GM18520 (cell line): Measurements from ENCODE around the gene SLC19A1.

ENCODE experiments used
- ATAC-seq: cut with Tn5 transposase; IDR thresholded peaks from one replicate; pipeline ENCODE4 v1.9.1; 2021; ENCODE audit not compliant: unreplicated experiment

Gene SLC19A1

DNA sequence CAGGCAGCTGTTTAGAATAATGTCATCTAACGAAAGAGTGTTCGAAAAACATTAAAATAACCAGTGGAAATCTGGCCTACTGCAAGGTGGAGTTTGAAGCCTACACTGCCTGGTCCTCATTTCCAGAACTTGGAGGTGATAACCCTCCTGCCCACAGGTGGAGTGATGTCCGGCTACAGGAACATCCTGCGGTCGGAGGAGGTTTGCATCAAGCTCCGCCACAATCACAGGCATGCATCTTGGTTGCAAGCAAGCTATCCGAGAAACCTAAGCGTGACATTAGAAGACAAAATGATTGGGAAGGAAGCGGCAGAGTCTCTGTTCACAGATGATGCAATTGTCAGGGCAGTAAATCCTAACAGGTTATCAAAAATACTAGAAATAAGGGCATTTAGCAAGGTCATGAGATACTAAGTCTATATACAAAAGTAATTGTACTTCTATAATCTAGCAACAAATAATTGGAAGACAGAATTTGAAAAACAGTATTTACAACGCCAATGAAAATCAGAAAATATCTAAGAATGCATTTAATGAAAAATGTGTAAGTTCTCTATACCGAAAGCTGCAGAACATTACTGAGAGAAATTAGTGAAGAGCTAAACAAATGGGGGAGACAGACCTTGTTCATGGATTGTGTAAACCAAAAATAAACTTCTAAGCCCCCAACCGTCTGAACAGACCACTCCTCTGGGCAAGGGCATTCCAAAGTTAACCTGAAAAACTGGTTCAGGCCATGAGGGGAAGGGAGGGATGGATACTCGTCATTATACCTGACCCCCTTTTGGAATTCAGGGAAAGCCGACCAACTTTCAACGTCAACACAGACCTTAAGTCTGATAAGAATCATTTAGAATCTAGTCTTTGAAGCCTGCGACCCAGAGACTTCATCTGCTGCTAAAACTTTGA, 4.7 kb upstream of the SLC19A1 start:
- no peak for ATAC-seq

GRCh38 chr21:45545691-45546531, 3.7 kb upstream of the SLC19A1 start:
- no peak for ATAC-seq

DNA sequence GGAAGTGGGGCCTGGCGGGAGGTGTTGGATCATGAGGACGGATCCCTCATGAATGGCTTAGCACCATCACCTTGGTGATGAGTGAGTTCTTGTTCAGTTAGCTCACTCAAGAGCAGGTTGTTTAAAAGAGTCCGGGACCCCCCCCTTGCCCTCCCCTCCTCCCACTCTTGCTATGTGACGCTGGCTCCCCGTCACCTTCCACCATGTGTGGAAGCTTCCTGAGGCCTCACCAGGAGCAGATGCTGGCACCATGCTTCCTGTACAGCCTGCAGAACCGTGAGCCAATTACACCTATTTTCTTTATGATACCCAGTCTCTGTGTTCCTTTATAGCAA, 3.0 kb upstream of the SLC19A1 start:
- ATAC-seq, result no peak

DNA sequence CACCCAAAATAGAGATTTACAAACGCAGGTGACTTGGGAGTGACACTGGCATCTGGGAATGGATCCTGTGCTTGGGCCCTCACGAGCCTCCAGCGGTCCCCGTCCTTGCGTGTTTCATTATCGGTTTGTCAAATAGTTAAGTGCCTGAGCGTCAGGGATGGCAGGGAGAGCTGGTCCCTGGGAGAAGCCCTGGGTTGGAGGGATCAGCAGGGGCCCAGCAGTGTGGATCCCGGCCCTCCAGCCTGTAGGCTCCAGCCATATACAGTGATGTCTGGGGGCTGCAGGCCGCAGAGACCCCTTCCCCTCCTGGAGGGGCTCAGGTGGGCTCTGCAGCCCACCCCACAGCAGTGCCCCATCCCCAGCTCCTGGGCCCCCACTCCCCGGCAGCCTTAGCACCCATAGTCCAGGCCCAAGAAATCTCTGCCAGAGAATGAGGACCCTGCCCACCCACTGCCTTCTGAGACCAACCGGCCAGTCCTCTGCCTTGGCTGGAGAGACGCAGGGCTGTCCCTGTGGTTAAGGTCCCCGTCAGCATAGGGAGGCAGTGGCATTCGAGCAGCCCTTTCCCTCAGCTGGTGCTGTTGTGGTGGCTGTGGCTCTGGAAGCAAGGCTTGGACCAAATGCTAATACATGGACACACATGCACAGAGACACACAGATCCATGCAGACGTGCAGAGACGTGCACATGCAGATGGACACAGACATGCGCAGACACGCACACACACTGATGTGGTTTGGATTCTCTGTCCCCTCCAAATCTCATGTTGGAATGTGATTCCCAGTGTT, 2.4 kb upstream of the SLC19A1 start:
- ATAC-seq, result no peak

DNA sequence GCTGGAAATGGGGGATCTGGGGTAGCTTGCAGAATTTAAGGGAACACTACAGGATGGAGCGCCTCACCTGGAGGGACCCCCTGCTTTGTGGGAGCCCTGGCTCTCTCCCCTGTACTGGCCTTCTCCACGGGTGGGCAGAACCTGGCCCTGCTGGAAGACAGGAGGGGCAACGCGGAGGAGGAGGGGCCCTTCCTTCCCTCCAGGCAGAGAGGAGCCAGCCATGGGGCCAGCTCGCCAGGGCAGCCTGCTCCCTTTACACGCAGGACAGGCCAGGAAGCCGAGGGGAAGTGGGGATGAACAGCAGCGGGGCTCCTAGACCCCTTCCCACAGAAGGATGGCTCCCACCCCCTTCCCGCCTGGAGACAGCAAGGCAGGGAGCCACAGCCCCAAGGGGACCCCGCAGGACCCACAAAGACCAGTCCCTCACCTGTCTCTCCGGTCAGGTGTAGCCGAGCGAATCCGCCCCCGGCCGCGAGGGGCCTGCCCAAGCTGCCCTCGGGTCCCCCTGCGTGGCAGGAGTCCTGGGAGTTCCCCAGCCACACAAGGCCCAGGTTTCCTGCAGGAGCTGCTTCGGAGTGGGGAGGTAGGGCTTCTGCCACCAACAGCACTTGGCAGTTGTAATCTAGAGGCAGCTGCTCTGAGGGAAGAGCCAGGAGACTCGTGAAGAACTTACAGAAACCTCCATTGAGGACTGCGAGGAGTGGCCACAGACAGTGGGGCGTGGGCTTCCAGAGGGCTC, 1.6 kb upstream of the SLC19A1 start:
- ATAC-seq, result no peak

GRCh38 chr21:45543371-45543709, 1.1 kb upstream of the SLC19A1 start:
- no peak for ATAC-seq

GRCh38 chr21:45542667-45543370, 579 bp upstream of the SLC19A1 start:
- ATAC-seq, result no peak

DNA sequence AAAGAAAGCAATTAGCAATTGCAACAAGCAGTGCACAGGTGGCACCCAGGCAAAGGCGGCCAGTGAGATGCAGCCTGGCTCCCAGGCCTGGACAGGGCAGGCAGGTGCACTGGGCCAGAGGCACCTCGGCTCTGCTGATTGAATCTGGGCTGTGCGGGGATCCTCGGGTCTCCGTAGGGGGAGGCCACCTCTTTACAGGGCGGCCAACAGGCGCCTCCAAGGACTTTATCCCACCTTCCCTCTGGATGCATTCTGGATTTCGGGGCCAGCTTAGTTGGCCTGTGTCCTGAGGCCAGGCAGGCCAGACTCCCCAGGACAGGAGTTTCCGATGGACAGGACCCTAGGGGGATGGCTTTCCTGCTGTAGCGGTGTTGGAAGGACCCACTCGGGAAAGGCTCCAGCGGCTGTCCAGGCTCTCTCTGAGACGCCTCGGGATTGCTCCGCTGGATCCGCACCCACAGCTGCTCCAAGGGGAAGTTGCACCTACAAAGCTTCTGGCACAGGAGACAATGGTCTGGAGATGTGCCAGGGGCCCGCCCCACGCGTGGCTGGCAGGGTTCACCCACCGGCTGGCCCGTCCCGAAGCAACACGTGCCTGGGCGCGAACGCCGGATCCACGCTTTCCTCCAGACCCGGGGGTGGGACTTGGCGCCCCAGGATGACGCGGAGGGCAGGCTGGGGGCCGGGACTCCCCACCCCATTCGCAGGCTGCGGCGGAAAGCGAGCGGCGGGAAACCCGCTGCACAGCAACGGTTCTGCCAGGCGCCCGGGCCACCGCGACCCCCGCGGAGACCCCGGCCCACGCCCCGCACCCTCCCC, 810 bp downstream of the SLC19A1 start:
- ATAC-seq, result no peak

GRCh38 chr21:45540601-45540970, 1.7 kb downstream of the SLC19A1 start:
- no peak for ATAC-seq

- ATAC-seq, result no peak
Measured at GRCh38 chr21:45539796-45540600, 2.2 kb downstream of the SLC19A1 start.

- no peak for ATAC-seq
Measured at GRCh38 chr21:45539046-45539795, 3.0 kb downstream of the SLC19A1 start.

DNA sequence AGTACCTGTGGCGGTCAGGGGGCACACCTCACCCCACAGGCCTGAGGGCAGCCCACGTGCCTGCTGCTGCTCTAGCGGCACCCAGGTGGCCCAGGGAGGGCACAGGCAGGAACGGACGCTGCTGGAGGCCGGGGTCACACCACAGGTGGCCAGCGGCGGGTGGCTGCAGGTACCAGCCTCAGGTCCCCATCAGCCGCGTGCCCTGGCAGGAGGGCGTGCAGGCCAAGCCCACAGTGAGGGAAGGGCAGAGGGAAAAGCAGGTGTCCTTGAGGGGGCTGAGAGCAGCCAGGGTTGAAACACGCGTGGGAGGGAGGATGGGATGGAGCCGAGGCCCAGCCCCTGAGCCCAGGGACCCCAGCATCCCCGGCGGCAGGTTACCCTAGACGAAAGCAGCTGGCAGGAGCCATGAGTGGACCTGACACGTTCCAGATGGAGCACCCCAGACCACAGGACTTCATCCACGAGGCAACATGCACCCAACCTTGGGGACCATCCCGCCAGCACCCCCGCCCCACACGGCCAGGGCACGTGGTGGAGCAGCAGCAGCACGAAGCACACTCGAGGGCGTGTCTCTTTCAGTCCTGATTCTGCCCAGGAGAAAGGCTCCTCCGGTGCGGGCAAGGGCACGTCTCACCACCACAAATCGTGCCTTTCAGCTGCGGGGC, 3.7 kb downstream of the SLC19A1 start:
- no peak for ATAC-seq

- ATAC-seq, result no peak
Measured at GRCh38 chr21:45537746-45538291, 4.4 kb downstream of the SLC19A1 start.

DNA sequence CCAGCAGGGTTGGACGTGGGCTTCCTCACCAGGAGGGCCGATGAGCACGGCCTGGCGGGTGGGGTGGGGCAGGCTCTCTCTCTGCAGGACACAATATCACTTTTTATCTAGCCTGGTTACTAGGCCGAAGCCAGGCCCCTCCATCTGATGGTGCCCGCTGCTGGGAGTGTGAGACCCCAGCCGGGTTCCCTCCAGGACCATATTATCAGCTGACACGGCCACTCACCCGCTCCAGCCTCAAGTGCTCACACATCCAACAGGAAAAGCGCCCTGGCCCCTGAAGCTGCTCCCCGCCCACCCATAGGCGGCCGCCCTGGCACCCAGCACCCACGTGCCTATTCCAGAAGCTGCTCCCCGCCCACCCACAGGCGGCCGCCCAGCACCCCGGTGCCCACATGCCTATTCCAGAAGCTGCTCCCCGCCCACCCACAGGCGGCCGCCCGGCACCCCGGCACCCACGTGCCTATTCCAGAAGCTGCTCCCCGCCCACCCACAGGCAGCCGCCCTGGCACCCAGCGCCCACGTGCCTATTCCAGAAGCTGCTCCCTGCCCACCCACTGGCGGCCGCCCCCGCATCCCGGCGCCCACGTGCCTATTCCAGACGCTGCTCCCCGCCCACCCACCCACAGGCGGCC, 5.0 kb downstream of the SLC19A1 start:
- no peak for ATAC-seq

DNA sequence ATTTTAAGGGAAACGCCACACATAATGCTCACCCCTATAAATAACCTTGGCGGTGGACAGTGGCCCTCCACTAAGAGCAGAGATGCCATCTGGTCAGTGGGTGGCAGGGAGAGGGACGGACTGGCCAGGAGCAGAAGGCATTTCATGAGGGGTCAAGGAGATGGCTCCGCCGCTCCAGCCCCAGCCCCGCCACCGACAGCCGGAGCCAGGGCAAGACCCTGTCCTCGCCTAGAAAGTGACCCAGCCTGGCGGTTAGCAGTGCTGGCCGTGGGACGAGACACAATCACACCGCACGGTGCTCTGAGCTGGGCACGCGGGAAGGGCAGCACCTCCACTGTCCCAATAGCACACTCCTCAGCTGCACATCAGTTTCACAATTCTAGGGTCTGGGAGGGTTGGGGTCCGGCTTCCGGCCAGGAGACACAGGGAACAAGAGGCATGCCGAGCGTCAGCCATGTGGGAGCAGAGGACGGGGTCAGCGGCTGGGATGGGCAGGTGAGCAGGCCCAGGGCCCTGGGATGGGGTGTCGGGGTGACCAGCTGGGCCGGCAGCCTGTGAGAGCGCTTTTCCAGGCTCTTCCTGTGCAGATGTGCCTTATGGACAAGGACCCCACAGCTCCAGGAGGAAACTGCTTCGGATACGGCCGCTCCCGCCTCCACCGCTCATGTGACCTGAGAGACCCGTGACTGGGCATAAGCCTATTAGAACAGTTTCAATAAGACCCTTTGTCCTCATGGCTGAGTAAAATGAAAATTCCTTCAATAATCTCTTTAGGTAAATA, 5.7 kb downstream of the SLC19A1 start:
- ATAC-seq, result no peak
